ENCODE results near the gene CHRNE. TPM values are rescaled to one million over a fixed set of nuclear protein-coding genes. Genes with fewer than 3 reads are reported as not detected.

The CHRNE gene
- total RNA-seq, 4 donors from 2014 or later, result 0.13 to 1.2 (median 0.63) TPM; not detected in 1

GRCh38 chr17:4898351-4898750, 4.5 kb downstream of the CHRNE start:
- H3K4me1 ChIP-seq, result peaks cover 10 to 42% (median 32%) of the 10 kb centered on the region in 4 donors
- TF ChIP-seq CTCF (IDR thresholded peaks at IDR 0.05) (no peak), EP300 (IDR thresholded peaks at IDR 0.05) (no peak), POLR2AphosphoS5 (IDR thresholded peaks at IDR 0.05) (no peak), POLR2A (IDR thresholded peaks at IDR 0.05; ENCODE audit: low read depth) (no peak)
- intact Hi-C loops (cut with DNase I), result no loop called here
- DNase-seq (ENCODE audit: extremely low spot score), result no peak
- H3K9me3 ChIP-seq, result no peaks in the 10 kb centered on the region
- no peak overlapping the region for H3K4me3 ChIP-seq
- H3K36me3 ChIP-seq, result peaks cover 35 to 44% (median 41%) of the 10 kb centered on the region in 4 donors
- 99% methylated on average over 6 of the region's 8 CpGs for WGBS
- no peak overlapping the region for H3K27ac ChIP-seq (replicated peaks in 1 of 4)
- H3K27me3 ChIP-seq, result peaks cover 0 to 35% (median 23%) of the 10 kb centered on the region in 4 donors

GRCh38 chr17:4897785-4898184, 5.1 kb downstream of the CHRNE start:
- intact Hi-C loops (cut with DNase I), result no loop called here
- WGBS, result 82% methylated on average over 5 of the region's 5 CpGs

GRCh38 chr17:4897198-4897687, 5.7 kb downstream of the CHRNE start:
- H3K4me1 ChIP-seq, result peaks cover 10 to 35% (median 28%) of the 10 kb centered on the region in 4 donors
- H3K27ac ChIP-seq (replicated peaks in 1 of 4), result no peak overlapping the region
- TF ChIP-seq POLR2AphosphoS5 (IDR thresholded peaks at IDR 0.05) (no peak), CTCF (IDR thresholded peaks at IDR 0.05) (no peak), POLR2A (IDR thresholded peaks at IDR 0.05; ENCODE audit: low read depth) (no peak)
- no peak overlapping the region for H3K4me3 ChIP-seq
- peaks cover 0 to 35% (median 23%) of the 10 kb centered on the region in 4 donors for H3K27me3 ChIP-seq
- intact Hi-C loops (cut with DNase I), result no loop called here
- no peak for DNase-seq (ENCODE audit: extremely low spot score)
- peaks cover 46 to 55% (median 52%) of the 10 kb centered on the region in 4 donors for H3K36me3 ChIP-seq
- H3K9me3 ChIP-seq, result no peaks in the 10 kb centered on the region
- 81% methylated on average over 8 of the region's 10 CpGs for whole genome bisulfite sequencing

More at GRCh38 chr17:4897785-4898184, 5.1 kb downstream of the CHRNE start:
- Histone ChIP-seq H3K4me1 (peaks cover 10 to 37% (median 29%) of the 10 kb centered on the region in 4 donors), H3K27me3 (peaks cover 0 to 35% (median 23%) of the 10 kb centered on the region in 4 donors), H3K4me3 (no peak overlapping the region), H3K9me3 (no peaks in the 10 kb centered on the region), H3K36me3 (peaks cover 41 to 49% (median 46%) of the 10 kb centered on the region in 4 donors), H3K27ac (replicated peaks in 1 of 4) (no peak overlapping the region)
- no peak for TF ChIP-seq POLR2A (IDR thresholded peaks at IDR 0.05; ENCODE audit: low read depth)
- no peak for TF ChIP-seq POLR2AphosphoS5 (IDR thresholded peaks at IDR 0.05)
- no peak for TF ChIP-seq EP300 (IDR thresholded peaks at IDR 0.05)
- no peak for TF ChIP-seq CTCF (IDR thresholded peaks at IDR 0.05)
- no peak for DNase-seq (ENCODE audit: extremely low spot score)

- peaks cover 52 to 62% (median 58%) of the 10 kb centered on the region in 4 donors for H3K36me3 ChIP-seq
These were observed 6.3 kb downstream of the CHRNE start for GRCh38 chr17:4896332-4897197.

More at GRCh38 chr17:4896332-4897197, 6.3 kb downstream of the CHRNE start:
- Histone ChIP-seq H3K9me3 (no peaks in the 10 kb centered on the region), H3K27ac (replicated peaks in 1 of 4) (no peak overlapping the region), H3K4me1 (peaks cover 10 to 29% (median 28%) of the 10 kb centered on the region in 4 donors), H3K4me3 (no peak overlapping the region), H3K27me3 (peaks cover 0 to 30% (median 23%) of the 10 kb centered on the region in 4 donors)
- WGBS, result 89% methylated on average over 23 of the region's 27 CpGs
- DNase-seq (ENCODE audit: extremely low spot score), result no peak
- intact Hi-C loops (cut with DNase I), result no loop called here
- TF ChIP-seq EP300 (IDR thresholded peaks at IDR 0.05) (no peak), POLR2AphosphoS5 (IDR thresholded peaks at IDR 0.05) (no peak), POLR2A (IDR thresholded peaks at IDR 0.05; ENCODE audit: low read depth) (no peak), CTCF (IDR thresholded peaks at IDR 0.05) (no peak)

All from esophagus muscularis mucosa (tissue), 4 donors.